Natural killer cell (primary cell): ENCODE results near the gene NCOA3. TPM values are rescaled to one million over a fixed set of nuclear protein-coding genes. Genes with fewer than 3 reads are reported as not detected.

Experiments
- ATAC-seq, 3 donors: fragments of 150-1000 bp in 2 of 3; fragments of 200-7000 bp in 1 of 3; cut with Tn5 transposase; 1 replicate in 1 of 3; 2 replicates in 2 of 3; pipeline ENCODE4 v1.10.0; 2021; ENCODE audit warnings: mild to moderate bottlenecking in 2 of 3, moderate library complexity in 2 of 3
- DNase-seq, 2 donors: peaks; one replicate each; pipeline versions ENCODE4 v3.0.0 to v3.0.0-alpha.2; 2013 to 2021; ENCODE audit warnings: mixed read lengths in 1 of 2
- H3K27ac ChIP-seq: one replicate; pipeline ENCODE4 v1.5.1; 2013; ENCODE audit warnings: mild to moderate bottlenecking, low read length
- H3K27me3 ChIP-seq: one replicate; pipeline ENCODE4 v1.6.1; 2013; ENCODE audit warnings: low read length; ENCODE audit not compliant: control insufficient read depth, insufficient read depth
- H3K36me3 ChIP-seq: one replicate; pipeline ENCODE4 v1.6.1; 2013; ENCODE audit warnings: low read length; ENCODE audit not compliant: control insufficient read depth, insufficient read depth
- H3K4me1 ChIP-seq: one replicate; pipeline ENCODE4 v1.6.1; 2013; ENCODE audit warnings: low read length; ENCODE audit not compliant: control insufficient read depth, insufficient read depth
- H3K4me3 ChIP-seq: one replicate; pipeline ENCODE4 v1.5.1; 2013; ENCODE audit warnings: low read length
- H3K9me3 ChIP-seq: one replicate; pipeline ENCODE4 v1.6.1; 2013; ENCODE audit warnings: low read length; ENCODE audit not compliant: control insufficient read depth, insufficient read depth
- H3K27ac Mint-ChIP-seq, 2 donors: one replicate each; pipeline ENCODE4 v1.8.0; 2022; ENCODE audit warnings: mild to moderate bottlenecking in 2 of 2, mixed read lengths in 2 of 2, moderate library complexity in 1 of 2
- H3K27me3 Mint-ChIP-seq, 2 donors: one replicate each; pipeline ENCODE4 v1.8.0; 2022; ENCODE audit warnings: low read depth in 2 of 2, mixed read lengths in 2 of 2
- H3K36me3 Mint-ChIP-seq: one replicate; pipeline ENCODE4 v1.8.0; 2022; ENCODE audit warnings: mixed read lengths
- H3K4me1 Mint-ChIP-seq, 2 donors: one replicate each; pipeline ENCODE4 v1.8.0; 2022; ENCODE audit warnings: mixed read lengths in 2 of 2
- H3K4me3 Mint-ChIP-seq: one replicate; pipeline ENCODE4 v1.8.0; 2022; ENCODE audit warnings: mild to moderate bottlenecking, moderate library complexity, mixed read lengths
- H3K9me3 Mint-ChIP-seq, 2 donors: one replicate each; pipeline ENCODE4 v1.8.0; 2022; ENCODE audit warnings: mixed read lengths in 2 of 2
- WGBS: methylation state at CpG from one replicate; pipeline ENCODE4 v1.1.7; 2013; ENCODE audit warnings: missing lambda C conversion rate; ENCODE audit not compliant: insufficient coverage; 5-methylcytosine and 5-hydroxymethylcytosine counted together
- intact Hi-C: fragments of 100-400 bp; cut with micrococcal nuclease; formaldehyde crosslinking; loops from one replicate; pipeline ENCODE4 v1.14.2; 2022
- total RNA-seq, 4 donors: library from RNA; stranded (reverse); fragments of 120-200 nt in 1 of 4; gene quantifications; one replicate each; pipeline versions ENCODE4 v1.2.3 to v1.2.4, GENCODE V29; 2013 to 2022
- TF ChIP-seq, protein P1 (sequence below): fragments of 200-600 bp; IDR thresholded peaks from one replicate; pipeline ENCODE4 v1.8.0; 2022; ENCODE audit warnings: antibody characterized with exemption

The NCOA3 gene
- total RNA-seq, 3 donors from 2014 or later (not counting 1 experiment from before 2014, with no cell fraction given): 44.3 to 63.3 (median 57.8) TPM

DNA sequence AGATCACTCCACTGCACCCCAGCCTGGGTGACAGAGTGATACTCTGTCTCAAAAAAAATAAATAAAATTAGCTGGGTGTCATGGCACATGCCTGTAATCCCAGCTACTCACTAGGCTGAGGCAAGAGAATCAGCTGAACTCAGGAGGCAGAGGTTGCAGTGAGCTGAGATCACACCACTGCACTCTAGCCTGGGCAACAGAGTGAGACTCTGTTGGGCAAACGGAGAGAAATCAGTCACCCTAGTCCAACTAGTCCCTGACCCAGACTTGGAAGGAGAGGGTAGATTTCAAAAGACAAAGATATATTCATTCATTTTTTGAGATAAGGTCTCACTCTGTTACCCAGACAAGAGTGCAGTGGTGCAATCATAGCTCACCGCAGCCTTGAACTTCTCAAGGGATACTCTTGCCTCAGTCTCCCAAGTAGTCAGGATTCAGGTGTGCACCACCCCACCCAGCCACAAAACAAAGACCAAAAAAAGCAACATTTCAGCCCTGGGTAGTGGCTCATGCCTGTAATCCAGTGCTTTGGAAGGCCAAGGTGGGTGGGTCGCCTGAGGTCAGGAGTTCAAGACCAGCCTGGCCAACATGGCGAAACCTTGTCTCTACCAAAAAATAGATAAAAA, 26.2 kb upstream of the NCOA3 start:
- no peaks in the 10 kb centered on the region for H3K27me3 Mint-ChIP-seq
- no peak for ATAC-seq
- H3K27ac ChIP-seq: no peak overlapping the region
- no peaks in the 10 kb centered on the region for H3K36me3 ChIP-seq
- TF ChIP-seq, protein P1, sequence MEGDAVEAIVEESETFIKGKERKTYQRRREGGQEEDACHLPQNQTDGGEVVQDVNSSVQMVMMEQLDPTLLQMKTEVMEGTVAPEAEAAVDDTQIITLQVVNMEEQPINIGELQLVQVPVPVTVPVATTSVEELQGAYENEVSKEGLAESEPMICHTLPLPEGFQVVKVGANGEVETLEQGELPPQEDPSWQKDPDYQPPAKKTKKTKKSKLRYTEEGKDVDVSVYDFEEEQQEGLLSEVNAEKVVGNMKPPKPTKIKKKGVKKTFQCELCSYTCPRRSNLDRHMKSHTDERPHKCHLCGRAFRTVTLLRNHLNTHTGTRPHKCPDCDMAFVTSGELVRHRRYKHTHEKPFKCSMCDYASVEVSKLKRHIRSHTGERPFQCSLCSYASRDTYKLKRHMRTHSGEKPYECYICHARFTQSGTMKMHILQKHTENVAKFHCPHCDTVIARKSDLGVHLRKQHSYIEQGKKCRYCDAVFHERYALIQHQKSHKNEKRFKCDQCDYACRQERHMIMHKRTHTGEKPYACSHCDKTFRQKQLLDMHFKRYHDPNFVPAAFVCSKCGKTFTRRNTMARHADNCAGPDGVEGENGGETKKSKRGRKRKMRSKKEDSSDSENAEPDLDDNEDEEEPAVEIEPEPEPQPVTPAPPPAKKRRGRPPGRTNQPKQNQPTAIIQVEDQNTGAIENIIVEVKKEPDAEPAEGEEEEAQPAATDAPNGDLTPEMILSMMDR: no peak
- H3K4me1 Mint-ChIP-seq: peaks cover 0 to 8% of the 10 kb centered on the region in 2 donors
- no peak overlapping the region for H3K4me3 ChIP-seq
- H3K9me3 Mint-ChIP-seq: no peaks in the 10 kb centered on the region
- no peak overlapping the region for H3K27ac Mint-ChIP-seq
- no peaks in the 10 kb centered on the region for H3K36me3 Mint-ChIP-seq
- peaks cover 5% of the 10 kb centered on the region for H3K4me1 ChIP-seq
- intact Hi-C loops: no loop called here
- 100% methylated on average over 3 of the region's 4 CpGs for WGBS
- H3K27me3 ChIP-seq: no peaks in the 10 kb centered on the region
- DNase-seq: no peak
- H3K4me3 Mint-ChIP-seq: no peak overlapping the region
- H3K9me3 ChIP-seq: no peaks in the 10 kb centered on the region

DNA sequence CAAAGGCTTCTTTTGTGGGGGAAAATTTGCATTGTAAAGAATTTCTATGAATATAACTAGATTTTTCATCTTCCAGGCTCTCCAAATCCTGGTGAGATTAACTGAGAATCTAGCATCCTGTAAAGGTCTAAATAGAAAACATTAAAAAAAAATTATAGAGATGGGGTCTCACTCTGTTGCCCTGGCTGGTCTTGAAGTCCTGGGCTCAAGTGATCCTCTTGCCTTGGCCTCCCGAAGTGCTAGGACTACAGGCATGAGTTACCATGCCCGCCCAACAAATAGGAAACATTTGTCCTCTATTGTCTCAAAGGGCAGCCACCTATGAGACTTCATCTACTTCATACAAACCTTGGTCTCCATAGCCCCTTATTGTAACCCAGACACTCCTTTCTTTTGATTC, 25.2 kb upstream of the NCOA3 start:
- Histone ChIP-seq H3K4me3 (no peak overlapping the region), H3K4me1 (peaks cover 5% of the 10 kb centered on the region), H3K9me3 (no peaks in the 10 kb centered on the region), H3K36me3 (no peaks in the 10 kb centered on the region), H3K27ac (no peak overlapping the region), H3K27me3 (no peaks in the 10 kb centered on the region)
- intact Hi-C loops: no loop called here
- ATAC-seq (no peak), DNase-seq (no peak)
- no peaks in the 10 kb centered on the region for H3K9me3 Mint-ChIP-seq
- H3K36me3 Mint-ChIP-seq: no peaks in the 10 kb centered on the region
- TF ChIP-seq, protein P1: no peak
- H3K4me3 Mint-ChIP-seq: no peak overlapping the region
- H3K27me3 Mint-ChIP-seq: no peaks in the 10 kb centered on the region
- no peak overlapping the region for H3K27ac Mint-ChIP-seq
- 92% methylated on average over 2 of the region's 2 CpGs for WGBS
- H3K4me1 Mint-ChIP-seq: peaks cover 0 to 8% of the 10 kb centered on the region in 2 donors

DNA sequence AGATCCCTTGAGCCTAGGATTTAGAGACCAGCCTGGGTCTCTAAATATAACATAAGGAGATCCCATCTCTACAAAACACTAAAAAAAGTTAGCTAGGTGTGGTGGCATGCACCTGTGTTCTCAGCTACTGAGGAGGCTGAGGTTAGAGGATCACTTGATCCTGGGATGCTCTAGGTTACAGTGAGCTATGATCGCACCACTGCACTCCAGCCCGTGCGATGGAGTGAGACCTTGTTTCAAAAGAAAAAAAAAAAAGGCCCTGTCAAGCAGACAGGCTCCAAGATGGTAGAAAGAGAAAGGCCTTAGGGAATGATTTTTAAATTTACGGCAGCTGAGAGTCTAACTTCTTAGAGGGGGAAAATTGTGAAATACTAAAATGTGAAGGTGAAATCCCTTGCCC, 22.6 kb upstream of the NCOA3 start:
- Histone ChIP-seq H3K4me3 (no peak overlapping the region), H3K27me3 (no peaks in the 10 kb centered on the region), H3K27ac (no peak overlapping the region), H3K4me1 (peaks cover under 1% of the 10 kb centered on the region), H3K9me3 (no peaks in the 10 kb centered on the region), H3K36me3 (no peaks in the 10 kb centered on the region)
- intact Hi-C loops: no loop called here
- 83% methylated on average over 4 of the region's 4 CpGs for WGBS
- Mint-ChIP-seq H3K27ac (no peak overlapping the region), H3K27me3 (no peaks in the 10 kb centered on the region), H3K36me3 (no peaks in the 10 kb centered on the region), H3K4me1 (peaks cover 0 to 4% of the 10 kb centered on the region in 2 donors), H3K4me3 (no peak overlapping the region), H3K9me3 (no peaks in the 10 kb centered on the region)
- ATAC-seq: no peak
- no peak for DNase-seq
- TF ChIP-seq, protein P1: no peak

DNA sequence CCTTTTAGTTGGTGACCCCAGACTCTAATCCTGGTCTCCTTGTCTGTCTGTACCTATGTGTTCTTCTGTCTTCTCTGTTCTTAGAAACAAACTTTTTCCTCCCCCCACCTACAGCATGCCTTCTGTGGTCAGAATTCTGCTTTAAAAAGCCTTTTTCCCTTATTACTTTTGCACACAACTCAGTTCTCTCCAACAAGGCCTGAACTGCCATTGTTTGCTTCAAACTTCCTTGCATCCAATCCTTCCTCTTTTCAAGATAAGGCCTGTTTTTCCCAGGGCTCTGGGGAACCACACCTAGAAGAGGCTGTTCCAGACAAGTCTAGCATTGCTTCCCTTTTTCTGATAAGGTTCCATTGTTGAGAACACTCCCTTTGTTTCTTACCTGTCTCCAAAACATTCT, 22.2 kb upstream of the NCOA3 start:
- DNase-seq: no peak
- no peaks in the 10 kb centered on the region for H3K36me3 ChIP-seq
- no peaks in the 10 kb centered on the region for H3K9me3 Mint-ChIP-seq
- H3K27me3 Mint-ChIP-seq: no peaks in the 10 kb centered on the region
- H3K27ac Mint-ChIP-seq: no peak overlapping the region
- no peaks in the 10 kb centered on the region for H3K27me3 ChIP-seq
- H3K4me1 ChIP-seq: no peaks in the 10 kb centered on the region
- no peaks in the 10 kb centered on the region for H3K36me3 Mint-ChIP-seq
- no peak for ATAC-seq
- no peak overlapping the region for H3K4me3 ChIP-seq
- intact Hi-C loops: no loop called here
- TF ChIP-seq, protein P1: no peak
- H3K9me3 ChIP-seq: no peaks in the 10 kb centered on the region
- H3K27ac ChIP-seq: no peak overlapping the region
- H3K4me3 Mint-ChIP-seq: no peak overlapping the region
- H3K4me1 Mint-ChIP-seq: peaks cover 0 to 4% of the 10 kb centered on the region in 2 donors
